HG03095 (cell line): ENCODE data around the gene CDH18.
A peak's percentile ranks its signal among the peaks of the same experiment; 100 is the strongest.

ENCODE experiments used
- ATAC-seq: cut with Tn5 transposase; IDR thresholded peaks from one replicate; pipeline ENCODE4 v1.9.1; 2021; ENCODE audit warnings: moderate library complexity; ENCODE audit not compliant: unreplicated experiment

CDH18 gene

GRCh38 chr5:19930451-19930850, 57.5 kb downstream of the CDH18 start:
- ATAC-seq: no peak

GRCh38 chr5:19928562-19929421, 59.2 kb downstream of the CDH18 start:
- peak; percentile 65 for ATAC-seq

- no peak for ATAC-seq
Measured at GRCh38 chr5:19927919-19928318, 60.1 kb downstream of the CDH18 start.

- ATAC-seq: no peak
Measured at GRCh38 chr5:19927170-19927569, 60.8 kb downstream of the CDH18 start.

- no peak for ATAC-seq
Measured at GRCh38 chr5:19923742-19924141, 64.3 kb downstream of the CDH18 start.

GRCh38 chr5:19920761-19921160, 67.2 kb downstream of the CDH18 start:
- ATAC-seq: no peak

- ATAC-seq: no peak
Measured at GRCh38 chr5:19918780-19919179, 69.2 kb downstream of the CDH18 start.

- ATAC-seq: no peak
Measured at GRCh38 chr5:19917588-19918122, 70.3 kb downstream of the CDH18 start.

- ATAC-seq: no peak
Measured at GRCh38 chr5:19910136-19910535, 77.9 kb downstream of the CDH18 start.

GRCh38 chr5:19904766-19905165, 83.2 kb downstream of the CDH18 start:
- ATAC-seq: no peak

GRCh38 chr5:19903611-19904010, 84.4 kb downstream of the CDH18 start:
- ATAC-seq: no peak

GRCh38 chr5:19902316-19902934, 85.6 kb downstream of the CDH18 start:
- no peak for ATAC-seq

- ATAC-seq: no peak
Measured at GRCh38 chr5:19900269-19900668, 87.7 kb downstream of the CDH18 start.

GRCh38 chr5:19891658-19892057, 96.3 kb downstream of the CDH18 start:
- ATAC-seq: no peak

GRCh38 chr5:19886123-19886917, 101.7 kb downstream of the CDH18 start:
- ATAC-seq: no peak

GRCh38 chr5:19885040-19885824, 102.8 kb downstream of the CDH18 start:
- no peak for ATAC-seq

GRCh38 chr5:19880859-19881436, 107.1 kb downstream of the CDH18 start:
- ATAC-seq: no peak

- no peak for ATAC-seq
Measured at GRCh38 chr5:19880458-19880857, 107.5 kb downstream of the CDH18 start.

- no peak for ATAC-seq
Measured at GRCh38 chr5:19874811-19875210, 113.2 kb downstream of the CDH18 start.

GRCh38 chr5:19866090-19866450, 121.9 kb downstream of the CDH18 start:
- no peak for ATAC-seq
